CD4-positive, alpha-beta T cell treated with Interleukin-12 subunit alpha and Interleukin-12 subunit beta, for 1 hour (primary cell): ENCODE results near the gene SVIP.

Experiments
- DNase-seq: peaks from one replicate; pipeline ENCODE4 v3.0.0-alpha.2; 2020

The SVIP gene

DNA sequence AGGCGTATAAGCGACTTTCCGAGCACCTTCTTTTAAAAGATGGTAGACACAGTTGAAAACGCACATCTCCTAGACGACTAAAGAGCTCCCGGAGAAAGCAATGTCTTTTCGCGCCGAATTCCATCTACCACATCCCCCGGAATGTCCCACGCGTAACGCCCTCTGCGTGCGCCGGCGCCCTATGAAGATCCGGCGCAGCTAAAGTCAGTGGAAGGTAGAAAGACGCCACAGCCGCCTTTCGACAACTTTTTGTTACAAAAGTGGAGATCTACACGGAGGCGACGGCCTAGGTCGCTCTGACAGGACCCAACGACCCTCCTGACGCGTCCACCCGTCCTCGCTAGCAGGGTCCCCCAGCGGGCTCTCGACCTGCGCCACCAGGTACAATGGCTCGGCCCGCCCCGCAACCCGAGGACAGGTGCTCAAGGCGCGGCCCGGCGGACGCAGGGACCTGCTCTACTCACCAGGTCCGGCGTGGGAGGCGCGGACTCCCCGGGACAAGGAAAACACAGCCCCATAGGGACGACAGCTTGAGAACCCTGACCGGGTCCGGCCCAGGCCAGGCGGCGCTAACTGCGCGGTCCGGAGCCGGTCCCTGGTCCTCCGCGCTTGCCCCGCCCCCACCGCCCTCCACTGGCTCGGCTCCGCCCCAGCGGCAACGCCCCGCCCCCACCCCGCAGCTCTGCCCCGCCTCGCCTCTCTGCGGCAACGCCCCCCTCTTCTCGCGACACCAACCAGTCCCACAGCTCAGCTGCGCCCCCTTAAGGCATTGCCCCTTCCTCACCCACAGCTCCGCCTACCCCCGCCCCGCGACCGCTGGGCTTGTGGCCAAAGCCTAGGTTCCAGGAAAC is at the start of gene SVIP:
SVIP (minus strand) TSS at position 571 of the 851 bp plus-strand sequence; CDS start at position 518, 53 bp downstream.
- peak; percentile 93 for DNase-seq

GRCh38 chr11:22878604-22879003 is 49.0 kb upstream of the SVIP start:
- DNase-seq, result no peak

- DNase-seq, result no peak
These were observed 48.4 kb upstream of the SVIP start for GRCh38 chr11:22878039-22878438.

DNA sequence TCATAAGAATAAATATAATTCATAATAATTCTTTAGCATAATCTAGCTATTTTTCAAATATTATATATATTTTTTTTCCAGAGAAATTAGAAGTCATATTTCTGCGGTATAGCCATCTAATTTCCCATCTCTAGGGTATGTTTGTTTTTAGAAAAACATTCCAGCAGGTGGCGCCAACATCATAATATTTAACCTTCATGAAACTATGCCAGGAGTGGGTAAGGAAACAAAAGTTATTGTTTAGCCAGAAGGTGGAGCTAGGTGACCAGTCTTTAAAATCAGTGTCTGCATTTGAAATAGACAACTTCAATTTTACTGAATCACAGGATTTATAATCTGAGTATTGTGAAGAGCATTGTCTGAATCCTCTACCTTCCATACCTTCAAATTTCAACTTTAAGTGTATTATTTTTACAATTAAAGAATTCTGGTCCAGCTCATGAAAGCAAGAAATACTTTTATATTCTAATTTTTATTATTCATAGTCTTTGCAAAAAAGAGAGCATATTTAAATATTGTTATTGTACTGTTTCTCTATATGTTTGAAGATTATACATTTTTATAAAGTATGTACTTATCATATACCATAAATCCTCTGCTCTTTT is 46.4 kb upstream of the SVIP start:
- peak; percentile 74 for DNase-seq

DNA sequence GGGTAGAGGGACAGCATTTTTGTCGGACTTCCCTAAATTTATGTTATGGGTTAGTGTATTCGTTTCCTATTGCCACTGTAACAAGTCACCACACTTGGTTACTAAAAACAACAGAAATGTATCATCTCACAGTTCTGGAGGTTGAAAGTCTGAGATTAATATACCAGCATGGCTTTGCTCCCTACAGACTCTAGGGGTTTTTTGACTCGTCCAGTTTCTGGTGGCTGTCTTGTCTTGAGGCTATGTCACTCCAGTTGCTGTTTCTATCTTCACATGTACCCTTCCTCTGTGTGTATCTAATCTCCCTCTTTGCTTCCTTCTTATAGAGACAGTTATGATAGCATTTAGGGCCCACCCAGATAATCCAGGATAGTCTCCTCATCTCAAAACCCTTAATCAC is 39.7 kb upstream of the SVIP start:
- no peak for DNase-seq

DNA sequence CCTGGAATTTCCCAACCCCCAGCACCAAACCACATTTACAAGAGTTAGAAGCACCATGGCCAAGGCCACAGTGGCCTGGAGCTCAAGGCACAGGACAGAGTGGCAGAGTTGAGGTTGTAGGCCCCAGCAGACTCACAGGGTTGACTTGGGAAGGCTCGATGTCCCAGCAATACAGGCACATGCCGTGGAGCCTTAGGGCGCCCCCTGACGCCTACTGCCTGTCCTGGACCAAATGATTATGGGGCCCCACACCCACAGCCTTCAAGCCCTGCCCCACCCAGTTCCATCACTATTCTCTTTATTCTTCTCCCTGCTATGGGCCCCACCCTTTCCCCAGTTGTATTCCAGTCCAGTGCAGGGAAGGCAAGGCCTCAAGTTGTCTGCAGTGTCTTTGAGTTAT is 30.6 kb upstream of the SVIP start, which contains the start of gene CCDC179:
CCDC179 (minus strand) TSS at position 234 of the 400 bp plus-strand sequence; CDS start at position 181, 53 bp downstream.
- no peak for DNase-seq

DNA sequence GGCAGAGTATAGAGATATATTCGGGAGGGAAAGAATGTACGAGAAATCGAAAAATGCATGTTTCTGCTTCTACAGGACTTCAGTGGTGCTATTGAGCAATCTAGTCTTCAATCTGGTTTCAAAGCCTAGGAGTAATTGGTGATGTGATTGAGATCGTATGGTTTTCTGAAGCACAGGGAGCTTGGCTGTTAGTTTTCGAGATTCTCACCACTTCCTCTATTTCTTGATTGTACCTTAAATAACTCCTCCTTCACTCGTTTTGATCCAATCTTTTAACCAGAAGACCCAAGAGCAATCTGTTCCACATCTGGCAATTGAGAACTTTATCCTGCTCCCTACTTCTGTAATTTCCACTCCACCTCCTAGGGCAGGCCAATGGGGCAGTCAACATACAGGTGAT is 30.2 kb upstream of the SVIP start:
- no peak for DNase-seq

DNA sequence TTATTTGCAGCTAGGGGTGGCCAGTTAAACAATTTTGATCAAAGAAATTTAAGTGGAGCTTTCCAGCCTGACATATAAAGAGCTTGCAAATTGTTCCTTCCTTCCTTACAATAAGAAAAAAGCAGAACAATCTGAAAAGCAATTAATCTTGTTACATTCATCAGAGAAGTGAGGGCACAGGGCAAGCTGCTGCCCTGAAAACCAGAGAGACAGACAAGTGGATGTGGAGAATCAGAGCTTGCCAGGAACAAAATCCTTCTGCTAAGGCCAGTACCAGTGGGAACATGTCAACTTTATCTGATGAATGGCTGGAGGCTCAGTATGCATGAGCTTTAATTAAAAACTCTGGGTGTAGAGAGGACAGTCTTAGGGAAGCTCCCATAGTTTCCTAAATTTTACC is 21.9 kb upstream of the SVIP start:
- no peak for DNase-seq

DNA sequence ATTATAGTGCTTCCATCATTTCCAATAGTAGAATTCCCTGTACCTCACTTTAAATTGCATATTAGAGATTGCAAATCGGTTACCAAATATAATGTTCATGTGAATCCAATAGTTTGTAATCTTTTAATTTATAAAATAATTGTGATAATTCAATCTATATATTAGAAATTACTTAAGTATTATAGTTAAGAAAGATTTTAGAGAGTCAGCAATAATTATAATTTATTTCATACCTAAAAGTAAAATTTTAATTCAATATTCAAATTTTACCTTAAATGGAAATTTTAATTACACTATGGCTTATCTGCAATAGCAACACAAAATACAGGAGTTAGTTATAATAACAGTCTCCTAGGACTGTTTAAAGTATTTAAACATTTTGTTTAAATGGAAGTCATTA is 17.1 kb upstream of the SVIP start:
- DNase-seq, result no peak

GRCh38 chr11:22832315-22833015 is 2.9 kb upstream of the SVIP start:
- DNase-seq, result no peak

- no peak for DNase-seq
These were observed 447 bp upstream of the SVIP start for GRCh38 chr11:22830082-22830414.

- DNase-seq, result no peak
These were observed 1.2 kb downstream of the SVIP start for GRCh38 chr11:22828373-22828772.

GRCh38 chr11:22822203-22822602 is 7.4 kb downstream of the SVIP start:
- DNase-seq, result no peak

GRCh38 chr11:22809893-22810292 is 19.7 kb downstream of the SVIP start:
- no peak for DNase-seq

DNA sequence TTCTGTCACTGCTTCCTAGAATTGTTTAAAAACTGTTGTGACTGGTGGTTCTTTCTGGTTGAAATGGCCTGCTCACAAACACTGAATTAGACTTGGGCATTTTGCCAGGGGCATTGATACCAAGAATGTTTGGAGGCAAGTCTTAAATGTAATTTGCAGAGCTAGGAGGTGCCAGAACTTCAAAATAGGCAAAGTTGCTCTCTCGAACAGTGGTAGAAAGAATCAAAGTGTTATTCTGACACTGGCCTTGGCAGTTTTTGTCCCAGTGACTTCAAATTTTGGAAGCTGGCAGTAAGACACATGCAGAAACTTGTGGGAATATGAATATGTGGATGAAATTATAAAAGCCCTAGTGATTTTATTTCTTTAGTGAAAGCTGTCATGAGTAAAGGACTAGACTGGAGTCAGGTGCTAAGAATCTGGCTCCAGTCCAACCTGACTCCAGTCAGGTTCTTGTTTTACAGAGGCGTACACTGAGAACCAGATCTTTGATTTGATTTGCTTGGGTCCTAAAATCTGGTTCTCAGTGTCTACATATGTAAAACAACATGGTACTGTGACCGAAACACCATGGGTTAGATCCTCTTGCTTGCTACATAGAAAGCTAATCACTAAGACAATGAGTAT is 20.9 kb downstream of the SVIP start:
- DNase-seq, result no peak

DNA sequence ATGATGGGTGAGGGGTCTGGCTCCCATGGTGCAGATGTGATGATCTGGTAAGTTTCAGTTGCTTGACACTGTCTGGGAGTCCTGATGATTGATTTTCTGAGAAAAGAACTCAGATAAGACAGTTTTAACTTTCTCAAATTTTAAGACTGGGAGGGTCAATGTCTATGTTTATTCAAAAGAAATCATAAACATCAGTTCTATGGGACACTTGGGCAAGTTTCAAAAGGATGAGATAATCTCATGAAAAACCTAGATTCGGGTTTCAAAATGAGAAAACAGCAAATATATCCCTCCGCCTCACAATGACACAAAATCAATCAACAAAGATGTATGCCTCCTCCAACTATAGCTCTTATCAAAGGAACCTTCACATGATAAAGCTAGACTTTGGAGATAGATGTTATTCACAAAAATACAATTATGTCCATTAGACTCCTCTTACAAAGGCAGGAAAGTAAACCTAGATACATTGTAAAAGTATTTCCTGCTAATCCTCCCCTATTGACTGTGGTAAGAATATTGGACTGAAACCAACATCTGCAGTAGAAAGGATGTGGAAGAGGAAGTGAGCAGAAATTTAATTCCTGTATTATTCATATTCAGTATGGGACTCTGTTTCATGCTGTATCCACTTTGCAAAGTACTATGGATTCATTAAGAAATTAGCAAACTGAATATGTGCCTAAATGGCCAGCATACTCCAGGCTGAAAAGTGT is 21.6 kb downstream of the SVIP start:
- no peak for DNase-seq

- no peak for DNase-seq
These were observed 22.2 kb downstream of the SVIP start for GRCh38 chr11:22807391-22807790.

DNA sequence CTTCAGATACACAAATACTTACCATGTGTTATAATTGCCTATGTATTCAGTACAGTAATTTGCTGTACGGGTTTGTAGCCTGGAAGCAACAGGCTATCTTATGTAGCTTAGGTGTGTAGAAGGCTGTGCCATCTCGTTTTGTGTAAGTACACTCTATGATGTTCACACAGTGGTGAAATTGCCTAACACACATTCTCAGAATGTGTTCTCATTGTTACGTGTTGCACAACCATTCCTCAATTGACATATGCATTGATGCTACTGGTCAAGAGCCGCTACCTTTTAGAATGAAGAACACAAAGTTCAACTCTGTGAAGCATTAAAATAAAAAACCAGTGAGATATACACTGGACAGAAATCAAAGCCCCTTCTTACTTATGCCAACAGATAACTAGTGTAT is 26.7 kb downstream of the SVIP start:
- DNase-seq, result no peak

DNA sequence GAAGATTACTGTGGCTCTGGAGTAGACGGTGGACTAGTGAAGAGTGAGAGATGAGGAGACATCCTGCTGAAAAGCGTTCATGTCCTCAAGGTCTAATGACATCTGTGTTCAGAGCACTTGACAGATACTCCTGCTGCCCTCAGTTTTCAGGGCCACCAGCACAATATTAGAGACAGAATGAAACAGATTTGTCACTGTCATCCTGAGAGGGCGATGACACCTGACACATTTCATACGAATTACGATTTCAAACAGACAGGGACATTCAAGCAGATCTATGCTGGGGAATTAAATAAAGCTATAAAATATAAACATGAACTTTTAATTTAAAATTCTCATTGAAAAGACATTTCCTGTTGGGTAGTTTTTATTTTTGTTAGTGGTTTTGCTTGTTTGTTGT is 29.1 kb downstream of the SVIP start:
- DNase-seq, result no peak

DNA sequence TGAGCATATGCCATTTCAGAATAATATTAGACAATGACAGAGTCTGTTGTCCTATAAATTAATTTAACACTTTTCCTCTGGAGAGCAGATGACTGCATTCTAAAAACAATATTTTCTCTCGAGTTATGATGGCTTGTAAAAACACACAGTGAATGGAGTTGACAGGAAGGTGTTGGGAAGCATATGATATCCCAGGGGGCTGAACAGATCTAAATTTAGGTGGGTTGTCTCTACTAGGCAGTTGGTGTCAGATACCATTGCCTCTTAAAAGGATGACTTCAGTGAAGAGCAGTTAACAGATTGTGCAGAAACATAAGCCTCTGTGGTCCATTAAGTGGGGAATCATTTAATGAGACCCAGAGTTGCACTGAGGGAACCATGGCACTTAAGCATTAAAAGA is 30.7 kb downstream of the SVIP start:
- no peak for DNase-seq

DNA sequence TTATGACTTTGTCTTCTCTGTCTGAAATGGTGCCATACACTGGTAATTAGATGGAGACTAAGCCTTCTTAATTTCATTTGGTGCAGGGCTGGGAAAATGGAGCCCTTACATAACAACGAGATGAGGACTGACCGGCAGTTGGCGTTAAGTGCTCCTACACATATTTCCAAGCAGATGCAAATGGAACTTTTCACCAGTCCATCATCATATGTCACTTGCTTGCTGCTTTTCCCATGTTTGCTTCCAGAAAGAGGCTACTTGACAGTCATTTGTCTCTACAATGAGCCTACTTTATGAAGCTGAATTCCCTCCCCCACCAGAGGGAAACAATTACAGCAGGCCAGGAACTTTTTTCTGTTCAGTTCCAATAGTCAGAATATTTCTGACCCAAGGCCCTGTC is 32.6 kb downstream of the SVIP start:
- no peak for DNase-seq

DNA sequence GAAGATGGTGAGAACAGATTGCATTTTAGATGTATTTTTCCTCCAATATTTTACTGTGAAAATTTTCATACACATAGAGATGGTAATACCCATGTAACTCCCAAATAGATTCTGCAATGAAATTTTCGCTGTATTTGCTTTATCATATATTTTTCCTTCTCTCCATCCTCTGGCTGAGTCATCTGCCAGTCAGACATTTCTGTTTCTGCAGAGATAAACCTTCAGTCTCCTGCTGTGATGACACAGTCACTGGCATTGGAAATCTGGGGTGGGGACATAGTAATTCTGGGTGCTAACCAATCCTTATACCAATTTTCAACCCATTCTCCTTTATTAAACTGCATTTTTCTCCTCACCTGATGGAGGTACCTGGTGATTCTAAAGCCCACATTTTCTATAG is 33.7 kb downstream of the SVIP start:
- DNase-seq, result no peak

DNA sequence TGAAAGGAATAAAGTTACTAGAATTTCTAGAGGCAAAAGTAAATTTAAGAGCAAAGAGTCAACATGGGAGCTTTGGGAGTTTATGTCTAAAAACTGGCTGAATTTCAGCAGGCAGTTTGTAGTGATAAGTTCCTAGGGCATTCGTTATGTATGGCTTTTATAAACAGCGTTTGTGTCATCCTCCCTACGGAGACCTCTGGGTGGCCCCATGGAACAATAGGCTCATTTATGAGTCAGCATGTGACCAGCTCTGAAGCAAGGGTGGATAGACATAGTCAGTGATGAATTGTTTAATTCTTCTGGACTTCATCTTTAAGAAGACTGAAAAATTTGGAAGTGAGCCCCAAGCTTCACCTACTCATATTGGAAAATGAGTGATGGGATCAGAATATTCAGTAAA is 37.1 kb downstream of the SVIP start:
- DNase-seq, result no peak
